K562 (cell line): Measurements from ENCODE around the gene GBF1. TPM values are rescaled to one million over a fixed set of nuclear protein-coding genes. Genes with fewer than 3 reads are reported as not detected.
A peak's percentile ranks its signal among the peaks of the same experiment; 100 is the strongest.

ENCODE experiments used
- ATAC-seq: fragments of 200-7000 bp; cut with Tn5 transposase; 3 replicates; pipeline ENCODE4 v1.9.1; 2020; ENCODE audit warnings: moderate library complexity
- BruUV-seq: library from RNA; stranded (reverse); fragments of 400-500 nt; replicated peaks from 2 replicates; lab custom pipeline; 2021; lab: Mats Ljungman, UMichigan
- CTCF ChIA-PET: fragments of 300-600 bp; formaldehyde crosslinking; extraction: SDS; loops from one replicate; lab custom pipeline; 2021; ENCODE audit warnings: low intra/inter-chr PET ratio; lab: Yijun Ruan, JAX
- POLR2A ChIA-PET: fragments of 300-600, 350-650 bp; sonication (Branson Sonifier 250); formaldehyde crosslinking; extraction: SDS; loops from one replicate; lab custom pipeline; 2021; ENCODE audit warnings: antibody characterized with exemption, inconsistent platforms; lab: Yijun Ruan, JAX
- DNase-seq, 4 experiments: peaks; one replicate each; pipeline versions ENCODE4 v3.0.0 to v3.0.0-alpha.2; 2011 to 2018; ENCODE audit warnings: low spot score in 3 of 4, mixed read lengths in 3 of 4; ENCODE audit errors: extremely low read depth in 1 of 4
- FAIRE-seq: peaks from 2 replicates; lab custom pipeline; 2011; peaks lifted over from hg19 to GRCh38; lab: Jason Lieb, UNC
- H2AFZ ChIP-seq: 2 replicates; pipeline ENCODE4 v1.6.0; 2011; ENCODE audit warnings: low read depth, low read length, control low read depth, inconsistent platforms
- H3K27ac ChIP-seq: fragments of 200-600 bp; 3 replicates; pipeline ENCODE4 v1.8.0; 2011; ENCODE audit warnings: low read depth, mild to moderate bottlenecking, control low read depth, inconsistent platforms, low read length, moderate library complexity, mixed read lengths; ENCODE audit errors: extremely low read depth
- H3K27me3 ChIP-seq, 2 experiments: fragments of 300-600 bp in 1 of 2; 2 replicates in 1 of 2; 3 replicates in 1 of 2; pipeline versions ENCODE4 v1.6.0 to v1.8.0; 2011; ENCODE audit warnings: inconsistent platforms in 2 of 2, low read length in 2 of 2, mild to moderate bottlenecking in 1 of 2, mixed read lengths in 1 of 2, moderate library complexity in 1 of 2; ENCODE audit not compliant: control insufficient read depth in 2 of 2, insufficient read depth in 2 of 2
- H3K36me3 ChIP-seq: fragments of 300-600 bp; 3 replicates; pipeline ENCODE4 v1.8.0; 2011; ENCODE audit warnings: mild to moderate bottlenecking, low read length, inconsistent platforms; ENCODE audit not compliant: control insufficient read depth, insufficient read depth
- H3K4me1 ChIP-seq, 2 experiments: fragments of 200-600 bp in 1 of 2; replicated peaks in 1 of 2; 2 replicates in 1 of 2; 3 replicates in 1 of 2; pipeline versions ENCODE4 v1.5.1 to v1.8.0; 2011; ENCODE audit warnings: inconsistent platforms in 2 of 2, low read length in 2 of 2, mild to moderate bottlenecking in 1 of 2, mixed read lengths in 1 of 2, moderate library complexity in 1 of 2; ENCODE audit not compliant: control insufficient read depth in 2 of 2, insufficient read depth in 2 of 2
- H3K4me2 ChIP-seq: 2 replicates; pipeline ENCODE4 v1.6.1; 2011; ENCODE audit warnings: low read length, control low read depth, inconsistent platforms, mixed read lengths; ENCODE audit not compliant: insufficient read depth
- H3K4me3 ChIP-seq: fragments of 200-600 bp; sonication (generic), shearing (Covaris generic); 2 replicates; pipeline ENCODE4 v1.5.1; 2016; ENCODE audit warnings: control low read depth, inconsistent platforms
- H3K79me2 ChIP-seq: fragments of 200-600 bp; 3 replicates; pipeline ENCODE4 v1.8.0; 2011; ENCODE audit warnings: low read length, inconsistent platforms; ENCODE audit not compliant: control insufficient read depth, insufficient read depth
- H3K9ac ChIP-seq, 2 experiments: 2 replicates each; pipeline versions ENCODE4 v1.6.0 to v1.6.1; 2011; ENCODE audit warnings: low read depth in 2 of 2, low read length in 2 of 2, control low read depth in 1 of 2, inconsistent platforms in 1 of 2, mild to moderate bottlenecking in 1 of 2, mixed read lengths in 1 of 2; ENCODE audit not compliant: insufficient read depth in 1 of 2
- H3K9me1 ChIP-seq: one replicate; pipeline ENCODE4 v1.6.0; 2011; ENCODE audit warnings: inconsistent platforms, mild to moderate bottlenecking, low read length, moderate library complexity; ENCODE audit not compliant: control insufficient read depth, insufficient read depth
- H3K9me3 ChIP-seq: replicated peaks from 2 replicates; pipeline ENCODE4 v1.5.1; 2011; ENCODE audit warnings: low read depth, low read length, inconsistent platforms; ENCODE audit not compliant: control insufficient read depth, insufficient read depth
- H4K20me1 ChIP-seq: replicated peaks from 2 replicates; pipeline ENCODE4 v1.6.1; 2011; ENCODE audit warnings: low read length, inconsistent platforms, mixed read lengths; ENCODE audit not compliant: control insufficient read depth, insufficient read depth
- FOXJ3 ChIP-seq: sonication (generic); formaldehyde crosslinking; IDR thresholded peaks from 2 replicates; pipeline ENCODE4 v1.4.0; 2020; ENCODE audit warnings: mild to moderate bottlenecking, missing genetic modification reagents
- HNRNPK ChIP-seq: fragments of 200-400 bp; formaldehyde crosslinking; IDR thresholded peaks from one replicate; pipeline ENCODE4 v1.6.1; 2018; ENCODE audit warnings: mild to moderate bottlenecking, low read depth, low read length; ENCODE audit not compliant: poor library complexity, severe bottlenecking
- IRF1 ChIP-seq: sonication (generic); formaldehyde crosslinking; IDR thresholded peaks from 2 replicates; pipeline ENCODE4 v1.8.0; 2022; ENCODE audit warnings: missing genetic modification reagents, mild to moderate bottlenecking, borderline replicate concordance
- MAFF ChIP-seq: IDR thresholded peaks from 2 replicates; pipeline ENCODE4 v1.6.1; 2012; ENCODE audit warnings: low read length, improper control_type of control experiment
- RREB1 ChIP-seq: fragments of 250-450 bp; sonication (Bioruptor Pico); IDR thresholded peaks from 2 replicates; pipeline ENCODE4 v1.4.0; 2020
- SPI1 ChIP-seq: IDR thresholded peaks from 2 replicates; pipeline ENCODE4 v1.6.1; 2011; ENCODE audit warnings: low read depth, low read length, control low read depth, borderline replicate concordance
- SRSF3 ChIP-seq: fragments of 200-400 bp; formaldehyde crosslinking; IDR thresholded peaks from 2 replicates; pipeline ENCODE4 v1.6.1; 2016; ENCODE audit warnings: mild to moderate bottlenecking, low read length, moderate library complexity; ENCODE audit not compliant: insufficient read depth
- TCF3 ChIP-seq: sonication (generic); formaldehyde crosslinking; IDR thresholded peaks from 2 replicates; pipeline ENCODE4 v1.4.0; 2020; ENCODE audit warnings: mild to moderate bottlenecking, missing genetic modification reagents
- THRAP3 ChIP-seq: fragments of 450-650 bp; IDR thresholded peaks from 2 replicates; pipeline ENCODE4 v1.6.1; 2016; ENCODE audit warnings: mild to moderate bottlenecking, inconsistent platforms, borderline replicate concordance
- ZBTB12 ChIP-seq: fragments of 250-450 bp; sonication (Bioruptor Pico); IDR thresholded peaks from 2 replicates; pipeline ENCODE4 v1.4.0; 2020
- ZC3H8 ChIP-seq: fragments of 450-650 bp; IDR thresholded peaks from 2 replicates; pipeline ENCODE4 v1.6.1; 2017
- ZNF277 ChIP-seq: fragments of 250-450 bp; sonication (Bioruptor Pico); IDR thresholded peaks from 2 replicates; pipeline ENCODE4 v1.8.0; 2022; ENCODE audit warnings: inconsistent platforms, mild to moderate bottlenecking, moderate library complexity, borderline replicate concordance
- WGBS: fragments of 100-300 bp; shearing (Covaris generic); methylation state at CpG from one replicate; pipeline ENCODE4 v1.1.6; 2016; ENCODE audit warnings: low coverage, mixed read lengths; ENCODE audit not compliant: insufficient coverage; ENCODE audit errors: missing lambda C conversion rate; 5-methylcytosine and 5-hydroxymethylcytosine counted together
- in situ Hi-C: fragments of 300-500 bp; cut with MboI; formaldehyde crosslinking; loops from 4 replicates; pipeline ENCODE4 v1.15.0; 2018; ENCODE audit warnings: inconsistent platforms, mixed read lengths
- intact Hi-C: fragments of 100-400 bp; cut with micrococcal nuclease; formaldehyde crosslinking; loops from 2 replicates; pipeline ENCODE4 v1.14.2; 2022
- polyA plus RNA-seq, 8 experiments: library from polyadenylated mRNA; depleted of rRNA in 4 of 8; stranded (reverse) in 5 of 8; unstranded in 3 of 8; fragments of >200 nt; fragmentation: Nextera tagmentation in 2 of 8; fragmentation: Illumina TruSeq in 1 of 8; extraction: Ambion mirVana in 2 of 8; extraction: Trizol in 1 of 8; gene quantifications; 2 replicates each; pipeline versions ENCODE4 v1.2.1 to v1.2.3, GENCODE V29; 2011 to 2014; ENCODE audit warnings: inconsistent platforms in 1 of 8, missing spikeins in 1 of 8
- total RNA-seq, 7 experiments: library from RNA; depleted of rRNA in 6 of 7; stranded (reverse); fragments of >200 nt in 6 of 7; fragmentation: Illumina TruSeq in 2 of 7; extraction: Trizol in 2 of 7; gene quantifications; 2 replicates each; pipeline versions ENCODE4 v1.2.1 to v1.2.3, GENCODE V29; 2011 to 2021; ENCODE audit warnings: low replicate concordance in 1 of 7

The GBF1 gene
- total and polyA plus RNA-seq, 9 of the 15 experiments (the other 6 are each of a cell fraction or from before 2014, with no cell fraction given), result 0.69 to 28.0 (median 10.3) TPM

GRCh38 chr10:102285133-102285532, 39.8 kb downstream of the GBF1 start (continued):
- peak; percentile 58; the same call in 1 of the 2 replicates for TF ChIP-seq TCF3
- no peak for TF ChIP-seq SPI1
- TF ChIP-seq SRSF3, result no peak
- TF ChIP-seq FOXJ3, result no peak

- no peak for DNase-seq
- no peak overlapping the region for H3K4me3 ChIP-seq
- no peak overlapping the region for H2AFZ ChIP-seq
- no peak overlapping the region for H3K27ac ChIP-seq
- no peaks in the 10 kb centered on the region for H3K27me3 ChIP-seq
- no peak overlapping the region for H3K4me2 ChIP-seq
- ChIA-PET CTCF (no interaction called here), POLR2A (no interaction called here)
- H3K9me3 ChIP-seq, result no peaks in the 10 kb centered on the region
- H4K20me1 ChIP-seq, result no peaks in the 10 kb centered on the region; the same call in 1 of the 2 replicates
- in situ Hi-C loops, result no loop called here
- peaks cover 60% of the 10 kb centered on the region for H3K79me2 ChIP-seq
- no TSS peak for BruUV-seq
- no peak for ATAC-seq
- no peaks in the 10 kb centered on the region for H3K9me1 ChIP-seq
- H3K9ac ChIP-seq, result no peak overlapping the region
- FAIRE-seq, result no peak
- H3K36me3 ChIP-seq, result peaks cover 20% of the 10 kb centered on the region
- WGBS, result 91% methylated on average over 2 of the region's 2 CpGs
- H3K4me1 ChIP-seq, result peaks cover 0 to 17% of the 10 kb centered on the region in 2 experiments; a peak in 3 of 5 replicates
- intact Hi-C loops, result no loop called here
- TF ChIP-seq ZNF277 (CRISPR knock-in tag) (no peak), THRAP3 (no peak), MAFF (no peak), IRF1 (CRISPR knock-in tag) (no peak), RREB1 (no peak), ZC3H8 (no peak), ZBTB12 (CRISPR knock-in tag) (no peak), HNRNPK (no peak)
Observed at GRCh38 chr10:102286216-102286615, 40.9 kb downstream of the GBF1 start.
